Measurements from ENCODE around the gene SLFN11.
"Not testable (repeated sequence)": the region's sequence is repeated elsewhere in the genome, so short reads cannot be mapped to it uniquely, and the experiment has no call there.

The SLFN11 gene

GRCh38 chr17:35350493-35350892, 22.9 kb downstream of the SLFN11 start:
- no peak for DNase-seq

- peak; percentile 35 for DNase-seq
Observed at GRCh38 chr17:35345926-35346771, 27.3 kb downstream of the SLFN11 start.

GRCh38 chr17:35345445-35345925, 27.9 kb downstream of the SLFN11 start:
- DNase-seq = no peak

- DNase-seq = no peak
Observed at GRCh38 chr17:35344262-35344661, 29.2 kb downstream of the SLFN11 start.

- no peak for DNase-seq
Observed at GRCh38 chr17:35342276-35342675, 31.1 kb downstream of the SLFN11 start.

- DNase-seq = peak; percentile 72
Observed at GRCh38 chr17:35341411-35341992, 31.9 kb downstream of the SLFN11 start.

- DNase-seq = no peak
Observed at GRCh38 chr17:35338230-35338629, 35.2 kb downstream of the SLFN11 start.

- DNase-seq = no peak
Observed at GRCh38 chr17:35337364-35337763, 36.1 kb downstream of the SLFN11 start.

GRCh38 chr17:35333578-35333977, 39.8 kb downstream of the SLFN11 start:
- DNase-seq = not testable (repeated sequence)

- DNase-seq = no peak
Observed at GRCh38 chr17:35322749-35323148, 50.7 kb downstream of the SLFN11 start.

GRCh38 chr17:35315971-35316370, 57.5 kb downstream of the SLFN11 start:
- DNase-seq = no peak

- no peak for DNase-seq
Observed at GRCh38 chr17:35315283-35315682, 58.1 kb downstream of the SLFN11 start.

GRCh38 chr17:35314415-35315216, 58.8 kb downstream of the SLFN11 start:
- no peak for DNase-seq

- peak; percentile 6 for DNase-seq
Observed at GRCh38 chr17:35313875-35314409, 59.5 kb downstream of the SLFN11 start.

- DNase-seq = peak; percentile 96
Observed at GRCh38 chr17:35312790-35313711, 60.4 kb downstream of the SLFN11 start.

GRCh38 chr17:35312346-35312745, 61.1 kb downstream of the SLFN11 start:
- no peak for DNase-seq

- DNase-seq = not testable (repeated sequence)
Observed at GRCh38 chr17:35309345-35309744, 64.1 kb downstream of the SLFN11 start.

Data from CD4-positive, alpha-beta T cell treated with Interleukin-4 for 4 hours (primary cell).